HCT116 (cell line): Measurements from ENCODE around the gene PREB. TPM values are rescaled to one million over a fixed set of nuclear protein-coding genes. Genes with fewer than 3 reads are reported as not detected.

Experiments used
- ATAC-seq: fragments of 200-7000 bp; cut with Tn5 transposase; 2 replicates; pipeline ENCODE4 v1.9.1; 2020; ENCODE audit warnings: mild to moderate bottlenecking, moderate library complexity
- BruUV-seq: library from RNA; stranded (reverse); fragments of 400-500 nt; replicated peaks from 2 replicates; lab custom pipeline; 2021; lab: Mats Ljungman, UMichigan
- CTCF ChIA-PET: fragments of 300-600 bp; sonication (Branson Sonifier 250); formaldehyde crosslinking; loops from one replicate; lab custom pipeline; 2021; ENCODE audit warnings: antibody characterized with exemption; lab: Charles Lee
- POLR2A ChIA-PET: fragments of 300-600, 350-600 bp; sonication (Branson Sonifier 250); formaldehyde crosslinking; loops from one replicate; lab custom pipeline; 2021; ENCODE audit warnings: antibody characterized with exemption; lab: Charles Lee
- RAD21 ChIA-PET, 2 experiments: fragments of 300-600 bp; sonication (Branson Sonifier 250); formaldehyde crosslinking; loops; one replicate each; lab custom pipeline; 2023; ENCODE audit warnings: low total read pairs in 2 of 2; ENCODE audit not compliant: uncharacterized antibody in 2 of 2, unreplicated experiment in 2 of 2, low non-redundant PET in 1 of 2; lab: Charles Lee
- DNase-seq: peaks from one replicate; pipeline ENCODE4 v3.0.0-alpha.2; 2010; ENCODE audit warnings: low read depth, low spot score
- H2AFZ ChIP-seq: fragments of 200-600 bp; shearing (Covaris generic), sonication (generic); 2 replicates; pipeline ENCODE4 v1.6.1; 2017; ENCODE audit warnings: low read depth, mixed run types, mixed read lengths, antibody characterized with exemption, low read length; ENCODE audit not compliant: poor library complexity, severe bottlenecking
- H3K27ac ChIP-seq: 2 replicates; pipeline ENCODE4 v1.5.1; 2012; ENCODE audit warnings: low read depth, low read length
- H3K27me3 ChIP-seq: fragments of 200-600 bp; sonication (generic); 2 replicates; pipeline ENCODE4 v1.6.1; 2016; ENCODE audit warnings: mixed run types, low read length, mixed read lengths; ENCODE audit not compliant: insufficient read depth
- H3K36me3 ChIP-seq, 2 experiments: fragments of 200-500 bp in 1 of 2; fragments of 200-600 bp in 1 of 2; sonication (Bioruptor generic) in 1 of 2; sonication (generic) in 1 of 2; 2 replicates each; pipeline versions ENCODE4 v1.5.1 to v1.6.1; 2014 to 2016; ENCODE audit warnings: low read length in 2 of 2, inconsistent platforms in 1 of 2, mixed read lengths in 1 of 2, mixed run types in 1 of 2; ENCODE audit not compliant: insufficient read depth in 2 of 2, control insufficient read depth in 1 of 2
- H3K4me1 ChIP-seq, 2 experiments: fragments of 200-600 bp in 1 of 2; sonication (generic) in 1 of 2; 2 replicates each; pipeline versions ENCODE4 v1.5.1 to v1.6.1; 2012 to 2017; ENCODE audit warnings: low read length in 2 of 2, inconsistent platforms in 1 of 2, mild to moderate bottlenecking in 1 of 2, mixed read lengths in 1 of 2, mixed run types in 1 of 2, moderate library complexity in 1 of 2; ENCODE audit not compliant: insufficient read depth in 2 of 2, control insufficient read depth in 1 of 2
- H3K4me2 ChIP-seq: fragments of 200-600 bp; sonication (generic); 2 replicates; pipeline ENCODE4 v1.6.1; 2017; ENCODE audit warnings: mixed run types, low read length, mixed read lengths
- H3K4me3 ChIP-seq, 2 experiments: fragments of 200-600 bp in 1 of 2; sonication (generic) in 1 of 2; replicated peaks in 1 of 2; 2 replicates each; pipeline ENCODE4 v1.5.1; 2011 to 2016; ENCODE audit warnings: low read length in 2 of 2, control low read depth in 1 of 2, low read depth in 1 of 2, mild to moderate bottlenecking in 1 of 2, mixed read lengths in 1 of 2, mixed run types in 1 of 2
- H3K79me2 ChIP-seq: fragments of 200-600 bp; sonication (generic); 2 replicates; pipeline ENCODE4 v1.6.1; 2017; ENCODE audit warnings: mild to moderate bottlenecking, mixed run types, low read length, moderate library complexity, mixed read lengths; ENCODE audit not compliant: insufficient read depth
- H3K9ac ChIP-seq: fragments of 200-600 bp; sonication (generic); 2 replicates; pipeline ENCODE4 v1.6.1; 2016; ENCODE audit warnings: low read length, mixed read lengths
- H3K9me2 ChIP-seq: fragments of 200-600 bp; sonication (generic), shearing (Covaris generic); 2 replicates; pipeline ENCODE4 v1.6.1; 2017; ENCODE audit warnings: mixed run types, mild to moderate bottlenecking, moderate library complexity; ENCODE audit not compliant: insufficient read depth
- H3K9me3 ChIP-seq, 2 experiments: fragments of 200-500 bp in 1 of 2; fragments of 200-600 bp in 1 of 2; sonication (Bioruptor generic) in 1 of 2; sonication (generic) in 1 of 2; 2 replicates each; pipeline ENCODE4 v1.6.1; 2014 to 2017; ENCODE audit warnings: low read length in 2 of 2, mixed read lengths in 2 of 2, inconsistent platforms in 1 of 2, low read depth in 1 of 2, mild to moderate bottlenecking in 1 of 2, mixed run types in 1 of 2, moderate library complexity in 1 of 2; ENCODE audit not compliant: control insufficient read depth in 1 of 2, insufficient read depth in 1 of 2
- H4K20me1 ChIP-seq: fragments of 200-600 bp; sonication (generic), shearing (Covaris generic); 2 replicates; pipeline ENCODE4 v1.6.1; 2017; ENCODE audit warnings: mixed run types, mild to moderate bottlenecking, moderate library complexity; ENCODE audit not compliant: insufficient read depth
- EGR1 ChIP-seq: IDR thresholded peaks from 2 replicates; pipeline ENCODE4 v1.6.1; 2012; ENCODE audit warnings: low read depth
- ELF1 ChIP-seq: IDR thresholded peaks from 2 replicates; pipeline ENCODE4 v1.6.1; 2012; ENCODE audit warnings: low read depth, borderline replicate concordance
- EZH2phosphoT487 ChIP-seq: fragments of 200-600 bp; IDR thresholded peaks from 2 replicates; pipeline ENCODE4 v1.6.1; 2018; ENCODE audit warnings: antibody characterized with exemption, borderline replicate concordance
- FOSL1 ChIP-seq: IDR thresholded peaks from 2 replicates; pipeline ENCODE4 v1.6.1; 2012; ENCODE audit warnings: low read depth
- POLR2AphosphoS5 ChIP-seq: IDR thresholded peaks from 2 replicates; pipeline ENCODE4 v1.6.1; 2011; ENCODE audit warnings: mild to moderate bottlenecking, low read depth, low read length, moderate library complexity
- SIN3A ChIP-seq: IDR thresholded peaks from 2 replicates; pipeline ENCODE4 v1.6.1; 2012; ENCODE audit warnings: low read depth
- TCF7L2 ChIP-seq: IDR thresholded peaks from 2 replicates; pipeline ENCODE4 v1.7.0; 2011; ENCODE audit warnings: borderline replicate concordance, inconsistent platforms; ENCODE audit not compliant: insufficient read depth, insufficient read length; ENCODE audit errors: extremely low read depth
- YY1 ChIP-seq: IDR thresholded peaks from 2 replicates; pipeline ENCODE4 v1.6.1; 2011; ENCODE audit warnings: low read length, low read depth, moderate library complexity, mild to moderate bottlenecking; ENCODE audit not compliant: insufficient replicate concordance; ENCODE audit errors: extremely low read depth
- intact Hi-C: fragments of 100-400 bp; cut with micrococcal nuclease; formaldehyde crosslinking; loops from 2 replicates; pipeline ENCODE4 v1.10.0; 2022
- total RNA-seq: library from RNA; stranded (reverse); gene quantifications from one replicate; pipeline ENCODE4 v1.2.1, GENCODE V29; 2021; ENCODE audit not compliant: unreplicated experiment
- TF ChIP-seq, protein P1 (sequence below): IDR thresholded peaks from 2 replicates; pipeline ENCODE4 v1.6.1; 2012

The PREB gene
- total RNA-seq, 1 experiment from 2014 or later = 54.2 TPM

GRCh38 chr2:27093430-27094352 lies 40.7 kb downstream of the PREB start:
- ChIA-PET CTCF (no interaction called here), RAD21 (no interaction called here), POLR2A (no interaction called here)
- Histone ChIP-seq H3K4me3 (no peak overlapping the region), H3K9ac (no peak overlapping the region), H3K79me2 (no peaks in the 10 kb centered on the region), H3K9me3 (no peaks in the 10 kb centered on the region), H4K20me1 (no peaks in the 10 kb centered on the region), H3K27me3 (no peaks in the 10 kb centered on the region), H3K27ac (no peak overlapping the region), H2AFZ (no peak overlapping the region), H3K36me3 (no peaks in the 10 kb centered on the region), H3K9me2 (no peaks in the 10 kb centered on the region), H3K4me2 (no peak overlapping the region), H3K4me1 (peaks cover 0 to 9% of the 10 kb centered on the region in 2 experiments; a peak in 1 of 4 replicates)
- TF ChIP-seq SIN3A (no peak), ELF1 (no peak), FOSL1 (no peak), EGR1 (no peak), YY1 (no peak)
- TF ChIP-seq, protein P1, sequence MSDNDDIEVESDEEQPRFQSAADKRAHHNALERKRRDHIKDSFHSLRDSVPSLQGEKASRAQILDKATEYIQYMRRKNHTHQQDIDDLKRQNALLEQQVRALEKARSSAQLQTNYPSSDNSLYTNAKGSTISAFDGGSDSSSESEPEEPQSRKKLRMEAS = no peak
- BruUV-seq = no TSS peak
- intact Hi-C loops = no loop called here
- no peak for DNase-seq
- no peak for ATAC-seq

DNA sequence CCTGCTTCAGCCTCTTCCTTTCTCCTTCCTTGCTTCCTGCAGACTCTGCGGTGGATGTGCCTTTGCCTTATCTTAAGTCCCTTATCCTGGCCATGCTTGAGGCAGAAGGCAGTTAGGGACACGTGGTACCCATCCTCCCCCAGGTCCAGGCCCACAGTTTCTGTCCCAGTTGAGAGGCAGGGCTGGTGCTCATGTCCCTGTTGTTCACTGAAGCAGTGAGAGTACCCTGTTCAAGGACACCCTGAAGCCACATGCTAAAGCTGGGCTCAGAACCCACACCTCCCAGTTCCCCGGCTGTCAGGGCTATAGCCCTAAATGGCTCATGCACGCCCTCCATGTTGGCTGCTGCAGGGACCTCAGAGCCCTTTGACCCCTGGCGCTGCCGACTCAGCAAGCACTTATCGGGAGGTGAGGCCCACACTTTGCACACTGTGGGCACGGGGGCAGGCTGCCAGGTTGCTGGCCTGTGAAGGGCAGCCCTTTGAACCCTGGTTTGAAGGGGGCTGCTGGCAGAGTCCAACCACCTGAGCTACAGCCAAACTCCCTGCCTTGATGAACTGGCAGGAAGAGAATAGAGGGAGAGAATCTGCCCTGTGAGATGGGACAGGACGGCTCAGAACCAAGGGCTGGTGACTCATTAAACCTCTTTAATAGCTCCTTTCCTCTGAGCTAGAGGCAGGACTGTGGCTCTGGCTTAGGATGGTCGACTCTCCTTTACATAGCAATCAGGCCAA lies 41.6 kb downstream of the PREB start:
- RAD21 ChIA-PET = no interaction called here
- POLR2A ChIA-PET = no interaction called here
- no peaks in the 10 kb centered on the region for H3K9me2 ChIP-seq
- no peak overlapping the region for H2AFZ ChIP-seq
- H3K27ac ChIP-seq = no peak overlapping the region
- DNase-seq = no peak
- no peak overlapping the region for H3K9ac ChIP-seq
- TF ChIP-seq POLR2AphosphoS5 (no peak), EZH2phosphoT487 (no peak), TCF7L2 (no peak)
- H3K4me3 ChIP-seq = no peak overlapping the region
- no peaks in the 10 kb centered on the region for H4K20me1 ChIP-seq
- H3K9me3 ChIP-seq = no peaks in the 10 kb centered on the region
- no peaks in the 10 kb centered on the region for H3K36me3 ChIP-seq
- ATAC-seq = no peak
- no TSS peak for BruUV-seq
- CTCF ChIA-PET = no interaction called here
- H3K4me1 ChIP-seq = peaks cover 0 to 9% of the 10 kb centered on the region in 2 experiments; a peak in 1 of 4 replicates
- no peak overlapping the region for H3K4me2 ChIP-seq
- intact Hi-C loops = no loop called here
- no peaks in the 10 kb centered on the region for H3K79me2 ChIP-seq
- no peaks in the 10 kb centered on the region for H3K27me3 ChIP-seq
